ENCODE results near the gene CBFA2T3.

CBFA2T3 gene

DNA sequence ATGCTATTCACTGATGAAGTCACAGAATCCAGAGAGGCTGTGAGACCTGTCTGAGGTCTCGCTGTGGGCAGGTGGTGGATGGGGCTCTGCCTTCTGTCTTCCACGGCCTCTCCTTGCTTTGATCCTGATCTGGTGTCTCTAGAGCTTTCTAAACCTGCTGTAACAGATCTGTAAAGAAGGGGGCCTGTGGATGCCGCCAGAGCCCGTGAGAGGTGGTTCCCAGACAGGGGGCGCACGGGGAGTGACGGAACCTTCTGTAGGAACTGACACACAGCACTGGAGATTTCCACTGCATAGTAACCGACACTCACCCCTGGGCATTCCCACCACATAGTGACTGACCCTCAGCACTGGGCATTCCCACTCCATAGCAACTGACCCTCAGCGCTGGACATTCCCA, 16.0 kb downstream of the CBFA2T3 start:
- DNase-seq = no peak

DNA sequence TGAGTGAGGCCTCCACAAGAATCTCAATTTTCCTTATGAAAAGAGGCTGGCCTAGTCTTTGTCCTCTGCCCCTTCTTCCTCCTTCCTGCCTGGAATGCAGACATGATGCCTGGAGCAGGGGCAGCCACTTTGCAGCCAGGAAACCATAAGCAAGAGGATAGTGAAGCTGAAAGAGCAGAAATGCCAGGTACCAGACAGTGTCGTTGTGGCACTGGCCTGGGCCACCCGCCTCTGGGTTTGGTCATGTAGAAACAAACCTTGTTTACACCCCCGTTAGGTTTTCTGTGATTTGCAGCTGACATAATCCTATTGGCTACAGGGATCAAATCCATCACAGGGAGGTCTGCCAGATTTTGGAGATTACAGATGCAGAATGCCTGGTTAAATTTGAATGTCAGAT, 16.5 kb downstream of the CBFA2T3 start:
- no peak for DNase-seq

DNA sequence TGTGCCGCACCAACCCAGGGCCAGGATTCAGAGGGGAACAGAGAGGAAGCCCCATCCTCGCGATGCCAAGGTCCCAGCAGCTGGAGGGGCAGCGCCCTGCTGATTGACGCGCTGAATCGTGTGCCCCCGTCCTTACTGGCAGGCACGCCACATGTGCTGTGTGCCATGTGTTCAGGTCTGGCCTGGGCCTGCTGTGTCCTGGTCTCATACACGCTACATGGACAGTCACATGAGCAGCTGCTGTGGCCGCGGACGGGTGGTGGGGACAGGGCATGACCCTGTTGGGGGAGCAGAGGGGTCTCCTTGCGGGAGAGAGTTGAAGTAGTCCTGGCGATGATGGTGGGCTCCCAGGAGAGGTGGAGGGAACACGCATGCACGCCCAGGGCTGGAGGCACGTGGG, 18.0 kb downstream of the CBFA2T3 start:
- no peak for DNase-seq

DNA sequence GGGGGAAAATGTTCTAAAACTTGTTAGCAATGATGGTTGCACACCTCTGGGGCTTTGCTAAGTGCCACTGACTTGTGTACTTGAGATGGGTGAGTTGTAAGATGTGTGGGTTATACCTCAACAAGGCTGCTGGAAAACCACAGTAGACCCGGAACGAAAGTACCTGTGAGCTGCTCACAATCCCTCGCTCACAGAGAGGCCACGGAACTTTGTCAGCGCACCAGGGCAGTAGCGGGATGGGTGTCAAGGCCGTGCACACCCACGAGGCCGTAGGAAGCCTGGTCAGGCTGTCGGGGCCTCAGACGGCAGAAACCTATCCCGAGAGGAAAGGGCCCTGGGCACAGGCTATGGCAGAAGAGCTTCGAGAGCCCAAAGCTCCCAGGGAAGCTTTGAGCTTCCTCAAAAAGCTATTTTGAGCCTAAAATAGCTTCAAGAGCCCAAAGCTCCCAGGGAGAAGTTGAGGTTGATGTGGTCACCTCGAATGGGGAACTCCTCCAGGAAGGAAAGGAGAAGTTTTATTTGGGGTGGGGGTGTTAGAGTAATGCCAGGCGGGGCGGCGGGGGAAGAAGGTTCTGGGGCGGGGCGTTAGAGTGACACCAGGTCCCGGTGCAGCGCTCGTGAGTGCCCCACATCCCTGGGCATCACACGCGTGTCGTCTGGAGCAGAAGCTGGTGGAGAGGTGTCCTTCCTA, 19.0 kb downstream of the CBFA2T3 start:
- DNase-seq = peak in 1 of 5 experiments; percentile 53

DNA sequence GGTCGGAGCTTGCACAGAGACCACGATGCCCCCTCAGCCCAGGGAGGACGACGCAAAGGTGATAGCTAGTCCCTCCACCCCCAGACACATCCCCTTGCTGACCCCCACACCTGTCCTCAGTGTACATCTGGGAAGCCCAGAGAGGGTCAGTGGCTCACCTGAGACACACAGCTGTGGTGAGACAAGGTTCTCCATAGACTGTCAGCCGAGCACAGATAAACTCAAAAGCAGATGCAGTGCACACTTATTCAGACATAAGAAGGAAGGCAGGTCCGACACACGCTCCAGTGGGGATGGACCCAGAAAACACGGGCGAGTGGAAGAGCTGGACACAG, 19.6 kb downstream of the CBFA2T3 start:
- DNase-seq = no peak

DNA sequence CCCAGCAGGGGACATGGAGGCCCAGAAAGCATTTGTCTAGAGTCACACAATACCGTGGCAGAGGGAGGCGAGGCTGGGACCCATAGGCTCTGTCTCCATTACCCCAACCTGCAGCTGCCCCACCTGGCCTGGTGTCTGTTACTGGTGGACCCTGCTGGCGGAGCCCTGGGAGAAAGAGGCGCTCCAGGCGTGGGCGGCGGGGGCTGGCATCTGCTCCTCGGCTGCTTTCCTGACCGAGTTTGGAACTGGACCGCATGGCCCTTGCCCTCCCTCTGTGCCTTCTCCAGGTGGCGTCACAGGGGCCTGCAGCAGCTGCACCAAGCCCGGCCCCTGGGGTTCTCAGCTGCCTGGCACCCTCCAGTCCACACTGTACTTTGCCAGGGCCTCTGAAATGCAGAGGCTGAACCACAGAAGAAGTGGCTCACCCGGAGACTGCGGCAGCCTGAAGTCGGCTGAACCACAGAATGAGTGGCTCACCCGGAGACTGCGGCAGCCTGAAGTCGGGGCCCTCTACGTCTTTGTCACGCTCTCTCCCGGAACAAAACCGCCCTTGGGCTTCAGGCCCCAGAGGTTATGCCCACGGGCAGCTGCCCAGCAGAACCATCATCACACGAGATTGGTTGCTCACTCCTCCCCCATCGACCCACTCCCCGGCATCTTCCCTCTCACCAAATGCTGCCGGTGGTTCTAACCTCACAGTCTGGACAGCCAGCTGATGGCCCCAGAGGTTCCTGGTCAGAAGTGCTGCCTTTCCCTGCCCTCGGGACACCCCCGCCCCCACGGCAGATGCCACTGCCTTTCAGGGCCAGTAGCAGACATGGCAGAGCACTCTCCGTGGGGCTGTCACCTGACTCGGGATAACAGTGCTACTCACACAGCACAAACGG, 20.2 kb downstream of the CBFA2T3 start:
- DNase-seq = no peak

DNA sequence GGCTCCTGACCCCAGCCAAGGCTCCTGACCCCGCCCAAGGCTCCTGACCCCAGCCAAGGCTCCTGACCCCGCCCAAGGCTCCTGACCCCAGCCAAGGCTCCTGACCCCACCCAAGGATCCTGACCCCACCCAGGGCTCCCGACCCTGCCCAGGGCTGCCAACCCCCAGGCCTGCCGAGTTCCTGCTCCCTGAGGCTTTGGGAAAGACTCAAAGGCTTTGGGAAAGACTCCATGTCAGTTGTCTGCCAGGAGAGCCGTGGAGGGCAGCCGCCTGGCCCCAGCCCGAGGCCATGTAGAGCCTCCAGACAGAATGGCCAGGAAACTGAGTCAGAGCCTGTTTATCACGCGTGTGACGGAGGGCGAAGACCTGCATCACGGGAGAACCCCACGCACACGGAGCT, 21.1 kb downstream of the CBFA2T3 start:
- DNase-seq = no peak

DNA sequence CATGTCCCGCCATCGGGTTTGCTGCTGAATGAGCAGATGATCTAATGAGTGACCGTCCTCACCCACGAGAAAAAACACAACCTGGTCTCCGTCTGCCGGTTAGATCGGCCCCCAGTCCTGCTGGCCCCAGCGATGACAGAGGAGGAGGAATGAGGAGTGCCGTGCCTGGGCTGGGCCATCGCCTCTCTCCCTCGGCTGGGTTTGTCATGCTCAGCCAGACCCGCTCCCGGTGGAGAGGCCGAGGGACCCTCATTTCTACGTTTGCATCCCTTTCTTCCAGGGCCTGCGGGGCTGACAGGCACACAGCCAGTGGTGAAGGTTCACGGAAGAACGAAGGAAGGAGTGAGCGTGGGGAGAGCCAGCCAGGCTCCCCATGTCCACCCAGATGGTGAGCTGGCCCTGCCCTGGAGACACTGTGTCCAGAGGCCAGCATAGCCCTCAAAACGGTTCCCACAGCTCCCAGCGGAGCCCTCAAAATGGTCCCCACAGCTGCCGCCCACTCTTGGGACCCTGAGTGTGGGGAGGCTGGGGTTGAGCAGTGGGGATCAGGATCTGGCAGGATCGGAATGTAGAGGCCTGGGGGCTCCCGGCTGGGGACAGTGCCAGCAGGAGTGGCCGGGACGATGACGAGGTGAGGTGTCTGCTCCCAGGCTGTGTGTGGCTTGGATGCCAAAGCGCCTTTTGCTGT, 23.9 kb downstream of the CBFA2T3 start:
- DNase-seq = no peak

DNA sequence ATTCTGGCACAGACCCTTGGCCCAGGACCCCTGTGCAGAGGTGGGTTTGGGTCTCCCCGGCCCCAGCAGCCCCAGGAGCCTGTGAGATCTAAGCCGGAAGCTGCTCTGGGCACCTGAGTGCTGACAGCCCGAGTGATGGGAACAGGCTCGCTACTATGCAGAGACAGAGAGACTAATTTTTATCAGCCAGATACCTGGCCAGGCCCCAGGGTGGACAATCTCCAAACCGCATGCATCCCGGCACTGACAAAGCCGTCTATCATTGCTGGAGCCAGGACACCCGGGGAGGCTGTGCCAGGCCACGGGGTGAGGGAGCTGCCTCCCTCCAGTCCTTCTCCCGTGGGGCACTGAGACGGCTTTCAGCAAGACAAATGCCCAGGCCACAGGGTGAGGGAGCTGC, 25.0 kb downstream of the CBFA2T3 start:
- no peak for DNase-seq

DNA sequence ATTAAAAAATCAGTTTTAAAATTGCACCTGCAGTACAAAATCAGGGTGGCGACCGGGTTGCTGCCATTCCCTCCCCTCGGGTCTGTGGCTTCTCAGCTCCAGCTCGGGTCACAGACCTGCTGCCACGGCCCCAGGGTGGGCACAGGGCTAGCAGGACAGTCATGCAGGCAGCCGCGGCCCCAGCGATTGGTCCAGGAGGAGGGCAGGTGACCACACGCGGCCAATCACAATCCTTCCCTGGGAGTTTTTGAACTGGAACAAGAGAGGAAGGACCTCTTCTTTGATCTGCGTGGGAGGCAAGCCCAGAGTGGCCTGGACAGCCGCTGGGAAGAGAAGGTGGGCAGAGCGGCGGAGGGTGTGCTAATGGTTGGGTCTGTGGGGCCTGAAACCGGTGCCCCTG, 25.5 kb downstream of the CBFA2T3 start:
- no peak for DNase-seq

DNA sequence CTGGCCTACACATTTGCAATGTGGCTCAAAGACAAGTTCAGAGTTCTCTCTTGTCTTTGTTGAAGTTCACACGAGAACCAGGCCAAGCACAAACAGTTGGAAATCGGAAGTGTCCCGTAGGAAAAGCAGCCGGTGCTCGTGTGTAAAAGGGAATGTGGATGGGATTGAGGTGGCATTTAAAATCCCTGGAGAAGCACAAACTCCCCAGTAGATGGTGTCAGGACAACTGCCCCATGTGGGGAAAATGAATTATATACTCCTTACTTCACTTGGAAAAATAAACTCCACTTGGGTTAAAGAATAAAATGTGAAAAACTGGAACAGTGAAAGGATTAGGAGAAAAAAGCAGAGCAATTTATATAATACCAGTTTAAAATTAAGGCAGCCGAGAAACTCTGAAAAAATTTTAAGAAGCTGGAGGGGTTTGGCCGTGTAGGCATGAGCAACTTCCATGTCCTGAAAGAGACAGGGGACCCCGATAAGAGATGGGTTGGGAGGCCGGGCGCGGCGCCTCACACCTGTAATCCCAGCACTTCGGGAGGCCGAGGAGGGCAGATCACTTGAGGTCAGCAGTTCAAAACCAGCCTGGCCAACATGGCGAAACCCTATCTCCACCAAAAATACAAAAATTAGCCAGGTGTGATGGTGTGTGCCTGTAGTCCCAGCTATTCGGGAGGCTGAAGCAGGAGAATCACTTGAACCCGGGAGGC, 28.1 kb downstream of the CBFA2T3 start:
- no peak for DNase-seq

DNA sequence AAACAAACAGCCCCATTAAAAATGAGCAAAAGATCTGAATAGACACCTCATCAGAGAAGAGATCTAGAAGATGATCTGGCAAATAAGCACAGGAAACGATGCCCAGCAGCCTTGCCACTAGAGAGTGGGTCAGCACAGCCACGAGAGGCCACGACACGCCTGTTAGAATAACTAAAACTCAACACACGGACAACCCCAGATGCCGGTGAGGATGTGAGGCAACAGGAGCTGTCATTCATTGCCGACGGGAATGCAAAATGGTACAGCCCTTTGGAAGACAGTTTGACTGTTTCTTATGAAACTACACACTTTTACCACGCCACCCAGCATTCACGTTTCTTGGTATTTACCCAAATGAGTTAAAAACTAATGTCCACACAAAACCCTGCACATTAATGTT, 31.5 kb downstream of the CBFA2T3 start:
- DNase-seq = no peak

DNA sequence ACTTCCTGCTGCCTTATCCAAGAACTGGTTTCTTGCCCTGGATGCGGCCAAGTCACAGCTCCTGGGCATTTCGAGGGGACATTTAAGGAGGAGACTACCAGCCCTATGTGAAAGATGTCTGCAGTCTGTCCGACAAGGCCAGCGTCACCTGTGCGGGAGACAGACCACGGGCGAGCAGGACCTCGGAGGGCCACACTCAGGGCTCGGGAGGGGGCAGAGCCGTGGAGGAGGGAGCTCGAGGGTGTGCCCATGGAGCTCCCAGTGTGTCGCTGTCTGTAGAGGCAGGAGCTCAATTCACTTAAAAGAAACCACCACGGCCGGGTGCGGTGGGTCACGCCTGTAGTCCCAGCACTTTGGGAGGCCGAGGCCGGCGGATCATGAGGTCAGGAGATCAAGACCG, 33.3 kb downstream of the CBFA2T3 start:
- no peak for DNase-seq

DNA sequence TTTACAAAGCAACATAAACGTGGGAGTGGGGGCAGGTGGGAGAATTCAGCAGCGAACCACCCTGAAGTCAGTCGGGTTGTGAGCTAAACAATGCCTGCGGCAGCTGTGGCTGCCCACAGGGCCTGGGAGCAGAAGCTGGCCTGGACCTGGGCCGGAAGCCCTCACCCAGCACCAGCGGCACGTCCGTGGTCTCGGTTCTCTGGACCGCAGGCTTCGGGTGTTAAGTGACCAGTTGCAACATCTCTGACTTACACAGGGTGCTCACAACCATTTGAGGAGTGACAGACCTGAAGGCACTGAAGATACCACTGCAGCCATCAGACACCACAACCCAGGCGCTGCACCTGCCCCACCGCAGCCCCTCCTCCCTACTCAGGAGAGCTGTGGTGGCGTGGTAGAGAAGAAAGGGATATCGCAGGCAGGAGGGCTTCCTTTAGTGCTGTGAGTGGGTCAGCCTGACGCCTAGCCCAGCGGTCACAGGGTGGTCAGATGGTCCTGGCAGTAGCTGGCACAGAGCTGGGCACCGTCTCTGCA, 33.8 kb downstream of the CBFA2T3 start:
- no peak for DNase-seq

DNA sequence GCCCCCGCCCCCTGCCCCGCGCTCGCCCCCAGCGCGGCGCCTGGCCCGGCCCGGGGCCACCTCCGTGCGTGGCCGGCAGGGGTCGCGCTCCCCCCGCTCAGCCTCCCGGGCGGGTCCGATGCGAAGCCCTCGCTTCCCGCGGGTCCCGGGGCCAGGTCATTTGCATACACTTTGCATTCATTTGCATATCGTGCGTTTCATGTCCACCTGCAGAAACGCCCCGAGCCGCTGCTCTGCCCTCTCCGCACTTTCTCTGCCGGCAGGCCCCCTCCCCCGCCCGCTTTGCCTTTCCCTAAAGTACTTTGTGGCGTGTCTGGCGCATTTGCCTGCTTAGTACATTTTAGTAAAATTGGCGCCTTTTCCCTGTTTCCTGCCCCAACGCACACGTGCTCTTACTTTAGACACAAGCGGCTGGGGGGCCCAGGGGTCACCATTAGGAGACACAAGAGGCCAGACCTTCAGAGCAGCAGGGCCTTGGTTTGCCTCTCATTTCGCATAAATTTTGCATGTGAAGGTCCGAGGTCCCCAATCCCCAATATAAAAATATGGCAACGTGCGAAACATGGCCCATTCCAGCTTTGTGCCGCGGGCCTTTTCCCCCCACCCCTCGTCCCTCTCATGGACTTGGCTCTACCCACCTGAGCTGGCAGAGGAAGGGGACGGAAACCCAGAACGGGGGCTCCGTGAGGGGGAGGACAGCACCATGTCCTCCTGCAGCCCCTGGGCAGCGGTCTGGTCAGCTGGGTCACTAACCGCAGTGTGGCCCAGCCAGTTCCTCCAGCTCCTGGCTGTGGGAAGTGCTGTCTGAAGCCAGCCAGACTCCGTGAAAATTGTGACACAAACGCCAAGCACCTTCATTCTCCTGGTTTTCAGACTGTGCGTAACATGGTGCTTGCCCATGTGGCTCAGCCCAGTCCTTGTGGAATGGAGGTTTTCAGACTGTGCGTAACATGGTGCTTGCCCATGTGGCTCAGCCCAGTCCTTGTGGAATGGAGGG, 34.8 kb downstream of the CBFA2T3 start:
- DNase-seq = peak; percentile 15 to 48 (median 42)

DNA sequence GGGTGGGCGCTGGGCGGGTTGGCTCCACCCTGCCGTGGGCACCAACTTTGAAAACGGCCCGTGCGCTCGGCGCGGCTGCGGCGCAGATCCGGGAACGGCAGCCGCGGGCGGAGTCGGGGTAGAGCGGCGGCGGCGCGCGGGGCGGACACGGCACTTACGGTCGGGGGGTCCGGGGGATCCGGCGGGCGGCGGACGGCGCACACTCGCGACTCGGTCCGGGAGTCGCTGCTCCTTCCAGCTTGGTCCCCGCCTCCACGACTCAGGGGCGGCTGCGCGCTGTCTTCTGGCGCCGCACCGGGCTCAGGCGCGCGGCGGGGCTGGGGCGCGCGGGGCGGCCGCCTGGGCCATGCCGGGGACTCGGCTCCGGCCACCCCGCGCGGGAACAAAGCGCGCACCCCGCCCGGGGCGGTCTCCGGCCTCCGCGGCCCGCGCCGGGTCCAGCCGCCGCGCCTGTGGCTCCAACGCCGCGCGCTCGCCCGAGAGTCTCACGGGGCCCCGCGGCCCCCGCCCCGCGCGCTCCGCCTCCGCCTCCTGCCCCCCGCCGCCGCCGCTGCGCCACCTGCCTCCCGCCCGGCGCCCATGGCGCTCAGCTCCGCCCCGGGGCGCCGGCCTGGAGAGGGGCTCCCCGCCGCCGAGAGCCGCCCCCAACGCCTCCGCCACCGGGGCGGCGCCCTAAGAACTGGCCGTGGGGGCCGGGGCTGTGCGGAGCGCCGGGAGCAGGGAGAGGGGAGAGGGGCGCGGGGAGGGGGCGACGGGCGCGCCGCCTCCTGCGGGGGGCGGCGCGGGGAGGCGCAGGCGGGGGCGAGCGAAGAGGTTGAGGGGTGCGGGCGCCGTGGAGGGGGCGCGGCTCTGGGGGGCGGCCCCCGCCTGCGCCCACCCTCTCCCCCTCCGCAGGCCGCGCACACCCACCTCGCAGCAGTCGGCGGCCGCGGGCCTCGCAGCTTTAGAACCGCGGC, 35.9 kb downstream of the CBFA2T3 start:
- no peak for DNase-seq

DNA sequence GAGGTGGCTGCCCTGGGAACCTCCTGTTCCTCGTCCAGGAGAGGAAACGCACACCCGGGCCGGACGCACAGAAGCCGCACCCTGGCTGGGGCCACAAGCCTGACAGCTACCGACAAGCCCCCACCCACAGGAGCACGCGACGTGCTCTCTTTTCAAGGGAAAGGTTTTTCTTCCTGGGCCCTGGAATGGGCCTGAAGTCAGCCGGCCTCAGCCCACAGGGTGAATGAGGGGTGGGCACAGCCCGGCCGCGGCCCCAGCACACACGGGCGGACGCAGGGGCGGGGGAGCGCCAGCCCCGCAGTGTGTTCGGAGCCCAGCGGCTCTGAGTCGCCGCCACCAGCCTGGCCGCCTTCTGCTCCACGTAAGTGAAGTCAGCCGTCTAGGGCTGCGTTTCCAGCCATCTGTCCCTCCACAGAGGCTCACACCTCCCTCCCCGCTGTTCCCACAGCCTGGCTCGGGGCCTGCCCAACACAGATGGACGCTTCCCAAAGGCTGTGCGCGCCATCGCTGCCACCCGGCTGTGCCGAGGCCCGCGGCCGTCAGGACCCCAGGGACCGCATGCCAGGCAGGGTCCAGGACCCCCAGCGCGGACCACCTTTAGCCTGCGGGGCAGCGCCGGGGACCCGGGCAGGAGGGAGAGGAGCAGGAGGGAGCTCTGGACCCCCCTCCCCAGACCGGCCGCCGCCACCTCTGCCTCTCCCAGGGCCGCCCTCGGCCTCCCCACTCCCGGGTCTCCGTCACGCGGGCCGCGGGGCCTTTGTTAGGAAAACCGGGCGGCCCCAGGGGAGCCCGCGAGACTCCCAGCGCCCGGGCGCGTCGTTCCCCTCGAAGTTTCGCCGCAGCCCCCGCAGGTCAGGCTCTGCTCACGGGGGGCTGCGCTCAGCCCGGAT, 36.8 kb downstream of the CBFA2T3 start:
- DNase-seq = no peak

DNA sequence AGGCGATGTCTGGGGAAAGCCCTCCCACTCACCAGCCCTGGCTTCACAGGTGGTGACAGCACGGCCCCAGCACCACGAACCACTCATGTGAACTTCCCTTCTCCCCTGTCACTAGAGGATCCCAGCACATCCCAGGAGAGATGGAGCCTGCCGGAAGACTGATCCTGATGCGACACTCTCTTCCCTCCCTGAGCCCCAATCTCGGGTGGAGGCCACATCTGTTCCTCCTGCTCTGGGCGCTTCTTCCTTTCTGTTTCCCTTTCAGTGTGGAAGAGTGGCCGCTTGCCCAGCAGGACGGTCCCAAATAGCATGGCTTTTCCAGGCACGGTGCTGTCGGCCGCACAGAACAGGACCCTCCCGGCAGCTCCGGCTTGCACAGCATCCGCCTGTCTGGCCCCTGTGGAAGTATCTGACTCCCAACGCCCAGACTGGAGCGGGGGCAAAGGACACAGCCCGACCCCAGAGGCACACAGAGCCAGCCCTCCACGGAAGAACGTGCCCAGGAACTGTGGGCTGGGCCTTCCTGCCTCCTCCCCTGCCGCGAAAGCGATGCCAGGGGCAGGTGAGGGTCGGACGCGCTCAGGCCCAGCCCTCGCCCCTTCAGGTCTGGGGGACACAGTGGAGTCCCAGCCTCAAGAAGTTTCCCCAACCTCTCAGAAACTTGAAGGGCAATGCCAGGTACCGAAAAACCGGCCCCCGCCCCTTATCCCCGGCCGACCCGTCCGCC, 37.6 kb downstream of the CBFA2T3 start:
- no peak for DNase-seq

All from T-helper 2 cell (primary cell).